HFF-Myc (cell line): ENCODE measurements around the gene SAMD4B.
"Not testable (repeated sequence)": the region's sequence is repeated elsewhere in the genome, so short reads cannot be mapped to it uniquely, and the experiment has no call there.

Source experiments
- DNase-seq: peaks from one replicate; pipeline ENCODE4 v3.0.0-alpha.2; 2011; ENCODE audit warnings: low read depth; ENCODE audit errors: extremely low read depth
- H3K4me3 ChIP-seq: replicated peaks from 2 replicates; pipeline ENCODE4 v1.5.1; 2011; ENCODE audit warnings: low read depth, mild to moderate bottlenecking, control low read depth, low read length
- CTCF ChIP-seq: IDR thresholded peaks from 2 replicates; pipeline ENCODE4 v1.5.1; 2012; ENCODE audit warnings: mild to moderate bottlenecking, low read depth, low read length, control low read depth; ENCODE audit errors: missing control alignments

Gene SAMD4B

GRCh38 chr19:39327363-39328045 lies 14.7 kb upstream of the SAMD4B start:
- H3K4me3 ChIP-seq, result no peak overlapping the region
- no peak for TF ChIP-seq CTCF
- DNase-seq, result no peak

- TF ChIP-seq CTCF, result peak; percentile 99
- no peak overlapping the region for H3K4me3 ChIP-seq
- no peak for DNase-seq
Observed at GRCh38 chr19:39328046-39328705, 14.0 kb upstream of the SAMD4B start.

GRCh38 chr19:39329948-39330347 lies 12.3 kb upstream of the SAMD4B start:
- TF ChIP-seq CTCF, result no peak
- no peak overlapping the region for H3K4me3 ChIP-seq
- DNase-seq, result no peak

- no peak for DNase-seq
- H3K4me3 ChIP-seq, result no peak overlapping the region
- TF ChIP-seq CTCF, result no peak
Observed at GRCh38 chr19:39332293-39332692, 9.9 kb upstream of the SAMD4B start.

GRCh38 chr19:39332738-39333137 lies 9.5 kb upstream of the SAMD4B start:
- not testable (repeated sequence) for DNase-seq, H3K4me3 ChIP-seq

GRCh38 chr19:39333507-39333906 lies 8.7 kb upstream of the SAMD4B start:
- no peak overlapping the region for H3K4me3 ChIP-seq
- no peak for TF ChIP-seq CTCF
- no peak for DNase-seq

- no peak for DNase-seq
- no peak for TF ChIP-seq CTCF
Observed at GRCh38 chr19:39334444-39334976, 7.7 kb upstream of the SAMD4B start.

More at GRCh38 chr19:39334444-39334976, 7.7 kb upstream of the SAMD4B start:
- H3K4me3 ChIP-seq, result no peak overlapping the region
